Testis (tissue), 3 donors: ENCODE results near the gene PCDHA6. TPM values are rescaled to one million over a fixed set of nuclear protein-coding genes. Genes with fewer than 3 reads are reported as not detected.
"Not testable (repeated sequence)": the region's sequence is repeated elsewhere in the genome, so short reads cannot be mapped to it uniquely, and the experiment has no call there.

Source experiments
- DNase-seq: peaks from one replicate; pipeline ENCODE4 v3.0.0-alpha.2; 2019
- H3K27ac ChIP-seq, 2 donors: fragments of 200-600 bp; sonication (generic); one replicate each; pipeline ENCODE4 v1.5.1; 2019
- H3K27me3 ChIP-seq: fragments of 200-600 bp; sonication (generic); one replicate; pipeline ENCODE4 v1.5.1; 2019
- H3K36me3 ChIP-seq: fragments of 200-600 bp; sonication (generic); one replicate; pipeline ENCODE4 v1.5.1; 2017; ENCODE audit warnings: low read depth; ENCODE audit errors: missing control alignments
- H3K4me1 ChIP-seq: fragments of 200-600 bp; sonication (generic); one replicate; pipeline ENCODE4 v1.5.1; 2019
- H3K4me3 ChIP-seq, 2 donors: fragments of 200-600 bp; sonication (generic); one replicate each; pipeline ENCODE4 v1.5.1; 2017 to 2019
- H3K9me3 ChIP-seq: fragments of 200-600 bp; sonication (generic); one replicate; pipeline ENCODE4 v1.5.1; 2017
- POLR2A ChIP-seq: fragments of 450-650 bp; IDR thresholded peaks from one replicate; pipeline ENCODE4 v1.6.1; 2017; ENCODE audit warnings: antibody characterized with exemption, mild to moderate bottlenecking, moderate library complexity
- WGBS, 2 donors: methylation state at CpG; one replicate each; pipeline ENCODE4 v1.1.5; 2018; 5-methylcytosine and 5-hydroxymethylcytosine counted together
- intact Hi-C: fragments of 100-400 bp; cut with DNase I; formaldehyde crosslinking; loops from one replicate; pipeline ENCODE4 v1.15.1; 2023; ENCODE audit warnings: low total_unique reads
- polyA plus RNA-seq: library from polyadenylated mRNA; stranded (reverse); fragments of 350-450 nt; fragmentation: Illumina TruSeq; extraction: RNeasy Lipid Tissue Mini Kit (QIAGEN cat#74804); gene quantifications from one replicate; pipeline ENCODE4 v1.2.3, GENCODE V29; 2014; ENCODE audit warnings: low read depth, low replicate concordance; ENCODE audit not compliant: insufficient read depth
- total RNA-seq, 2 donors: library from RNA; depleted of rRNA; stranded (reverse); fragments of >200 nt; gene quantifications; one replicate each; pipeline ENCODE4 v1.2.3, GENCODE V29; 2016
- TF ChIP-seq, protein P1 (sequence below), 3 experiments: fragments of 450-650 bp in 2 of 3; fragments of 200-600 bp in 1 of 3; sonication (generic) in 1 of 3; IDR thresholded peaks; one replicate each; pipeline ENCODE4 v1.5.1; 2016 to 2019; ENCODE audit warnings: antibody characterized with exemption in 3 of 3, mild to moderate bottlenecking in 2 of 3, moderate library complexity in 1 of 3

The PCDHA6 gene
- total and polyA plus RNA-seq, 3 donors from 2014 or later: 0.88 to 4.6 (median 2.3) TPM

DNA sequence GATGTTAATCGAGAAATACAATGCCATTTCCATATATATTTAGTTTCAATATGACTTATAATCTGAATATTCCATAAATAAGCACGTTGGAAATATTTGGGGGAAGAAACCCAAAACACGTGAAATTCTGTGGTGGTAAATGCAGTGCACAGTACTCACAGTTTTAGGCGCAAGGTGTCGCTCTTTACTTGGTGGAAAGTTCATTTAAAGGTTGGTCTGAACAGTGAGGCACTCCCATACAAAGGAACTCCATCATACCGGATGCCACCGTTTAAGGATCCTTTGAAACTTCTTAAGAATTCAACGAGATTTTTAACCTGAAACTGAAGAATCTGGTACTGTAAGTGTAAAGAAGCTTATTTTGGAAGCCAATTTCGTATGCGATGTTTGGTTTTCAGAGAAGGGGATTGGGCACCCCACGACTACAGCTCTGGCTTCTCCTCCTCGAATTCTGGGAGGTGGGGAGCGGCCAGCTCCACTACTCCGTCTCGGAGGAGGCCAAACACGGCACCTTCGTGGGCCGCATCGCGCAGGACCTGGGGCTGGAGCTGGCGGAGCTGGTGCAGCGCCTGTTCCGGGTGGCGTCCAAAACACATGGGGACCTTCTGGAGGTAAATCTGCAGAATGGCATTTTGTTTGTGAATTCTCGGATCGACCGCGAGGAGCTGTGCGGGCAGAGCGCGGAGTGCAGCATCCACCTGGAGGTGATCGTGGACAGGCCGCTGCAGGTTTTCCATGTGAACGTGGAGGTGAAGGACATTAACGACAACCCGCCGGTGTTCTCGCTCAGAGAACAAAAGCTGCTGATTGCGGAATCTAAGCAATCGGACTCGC is 41.2 kb downstream of the PCDHA6 start, which contains the start of gene PCDHA11:
Gene PCDHA11, plus strand, starts transcription at position 237 of the 834 bp plus-strand sequence. Its CDS starts 147 bp downstream, at position 384.
- Histone ChIP-seq H3K9me3 (no peaks in the 10 kb centered on the region), H3K4me1 (no peaks in the 10 kb centered on the region), H3K36me3 (no peaks in the 10 kb centered on the region), H3K27ac (no peak within 1 kb of the TSS), H3K4me3 (peak within 1 kb of the TSS in 1 of 2 donors; percentile 18), H3K27me3 (no peaks in the 10 kb centered on the region)
- WGBS, 2 donors: 9 to 12% methylated on average over 23 to 41 of the region's 41 CpGs
- intact Hi-C loops: no loop called here
- no peak for TF ChIP-seq POLR2A
- TF ChIP-seq, protein P1, sequence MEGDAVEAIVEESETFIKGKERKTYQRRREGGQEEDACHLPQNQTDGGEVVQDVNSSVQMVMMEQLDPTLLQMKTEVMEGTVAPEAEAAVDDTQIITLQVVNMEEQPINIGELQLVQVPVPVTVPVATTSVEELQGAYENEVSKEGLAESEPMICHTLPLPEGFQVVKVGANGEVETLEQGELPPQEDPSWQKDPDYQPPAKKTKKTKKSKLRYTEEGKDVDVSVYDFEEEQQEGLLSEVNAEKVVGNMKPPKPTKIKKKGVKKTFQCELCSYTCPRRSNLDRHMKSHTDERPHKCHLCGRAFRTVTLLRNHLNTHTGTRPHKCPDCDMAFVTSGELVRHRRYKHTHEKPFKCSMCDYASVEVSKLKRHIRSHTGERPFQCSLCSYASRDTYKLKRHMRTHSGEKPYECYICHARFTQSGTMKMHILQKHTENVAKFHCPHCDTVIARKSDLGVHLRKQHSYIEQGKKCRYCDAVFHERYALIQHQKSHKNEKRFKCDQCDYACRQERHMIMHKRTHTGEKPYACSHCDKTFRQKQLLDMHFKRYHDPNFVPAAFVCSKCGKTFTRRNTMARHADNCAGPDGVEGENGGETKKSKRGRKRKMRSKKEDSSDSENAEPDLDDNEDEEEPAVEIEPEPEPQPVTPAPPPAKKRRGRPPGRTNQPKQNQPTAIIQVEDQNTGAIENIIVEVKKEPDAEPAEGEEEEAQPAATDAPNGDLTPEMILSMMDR (IDR thresholded peaks at IDR 0.05): peak in 2 of 3 experiments; percentile 25 to 35
- peak; percentile 52 for DNase-seq

DNA sequence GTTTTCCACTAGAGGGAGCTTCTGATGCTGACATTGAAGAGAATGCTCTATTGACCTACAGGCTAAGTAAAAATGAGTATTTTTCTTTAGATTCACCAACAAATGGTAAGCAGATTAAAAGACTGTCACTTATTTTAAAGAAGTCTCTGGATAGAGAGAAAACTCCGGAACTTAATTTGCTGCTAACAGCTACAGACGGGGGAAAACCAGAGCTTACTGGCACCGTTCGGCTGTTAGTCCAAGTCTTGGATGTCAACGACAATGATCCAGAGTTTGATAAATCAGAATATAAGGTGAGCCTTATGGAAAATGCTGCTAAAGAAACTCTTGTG is 41.8 kb downstream of the PCDHA6 start:
- WGBS, 2 donors: 37 to 42% methylated on average over 5 of the region's 5 CpGs
- TF ChIP-seq POLR2A: no peak
- TF ChIP-seq, protein P1 (IDR thresholded peaks at IDR 0.05): no peak
- Histone ChIP-seq H3K27ac (no peak overlapping the region), H3K9me3 (no peaks in the 10 kb centered on the region), H3K4me3 (peak overlapping the region in 1 of 2 donors; percentile 18), H3K4me1 (no peaks in the 10 kb centered on the region), H3K27me3 (no peaks in the 10 kb centered on the region), H3K36me3 (no peaks in the 10 kb centered on the region)
- DNase-seq: no peak
- intact Hi-C loops: no loop called here

DNA sequence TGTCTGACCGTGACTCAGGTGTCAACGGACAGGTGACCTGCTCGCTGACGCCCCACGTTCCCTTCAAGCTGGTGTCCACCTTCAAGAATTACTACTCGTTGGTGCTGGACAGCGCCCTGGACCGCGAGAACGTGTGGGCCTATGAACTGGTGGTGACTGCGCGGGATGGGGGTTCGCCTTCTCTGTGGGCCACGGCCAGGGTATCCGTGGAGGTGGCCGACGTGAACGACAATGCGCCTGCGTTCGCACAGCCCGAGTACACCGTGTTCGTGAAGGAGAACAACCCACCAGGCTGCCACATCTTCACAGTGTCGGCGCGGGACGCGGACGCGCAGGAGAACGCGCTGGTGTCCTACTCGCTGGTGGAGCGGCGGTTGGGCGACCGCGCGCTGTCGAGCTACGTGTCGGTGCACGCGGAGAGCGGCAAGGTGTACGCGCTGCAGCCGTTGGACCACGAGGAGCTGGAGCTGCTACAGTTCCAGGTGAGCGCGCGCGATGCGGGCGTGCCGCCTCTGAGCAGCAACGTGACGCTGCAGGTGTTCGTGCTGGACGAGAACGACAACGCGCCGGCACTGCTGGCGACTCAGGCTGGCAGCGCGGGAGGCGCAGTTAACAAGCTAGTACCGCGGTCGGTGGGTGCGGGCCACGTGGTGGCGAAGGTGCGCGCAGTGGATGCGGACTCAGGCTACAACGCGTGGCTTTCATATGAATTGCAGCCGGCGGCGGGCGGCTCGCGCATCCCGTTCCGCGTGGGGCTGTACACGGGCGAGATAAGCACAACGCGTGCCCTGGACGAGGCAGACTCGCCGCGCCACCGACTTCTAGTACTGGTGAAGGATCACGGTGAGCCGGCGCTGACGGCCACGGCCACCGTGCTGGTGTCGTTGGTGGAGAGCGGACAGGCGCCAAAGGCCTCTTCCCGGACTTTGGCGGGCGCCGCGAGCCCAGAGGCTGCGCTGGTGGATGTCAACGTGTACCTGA is 42.8 kb downstream of the PCDHA6 start:
- 39 to 41% methylated on average over 14 to 71 of the region's 114 CpGs for WGBS, 2 donors
- peak; percentile 14 for DNase-seq
- no peak overlapping the region for H3K27ac ChIP-seq
- no peaks in the 10 kb centered on the region for H3K4me1 ChIP-seq
- no peaks in the 10 kb centered on the region for H3K36me3 ChIP-seq
- TF ChIP-seq POLR2A: no peak
- TF ChIP-seq, protein P1 (IDR thresholded peaks at IDR 0.05): no peak
- H3K4me3 ChIP-seq: peak overlapping the region; percentile 19 to 23
- no peaks in the 10 kb centered on the region for H3K27me3 ChIP-seq
- intact Hi-C loops: no loop called here
- no peaks in the 10 kb centered on the region for H3K9me3 ChIP-seq

DNA sequence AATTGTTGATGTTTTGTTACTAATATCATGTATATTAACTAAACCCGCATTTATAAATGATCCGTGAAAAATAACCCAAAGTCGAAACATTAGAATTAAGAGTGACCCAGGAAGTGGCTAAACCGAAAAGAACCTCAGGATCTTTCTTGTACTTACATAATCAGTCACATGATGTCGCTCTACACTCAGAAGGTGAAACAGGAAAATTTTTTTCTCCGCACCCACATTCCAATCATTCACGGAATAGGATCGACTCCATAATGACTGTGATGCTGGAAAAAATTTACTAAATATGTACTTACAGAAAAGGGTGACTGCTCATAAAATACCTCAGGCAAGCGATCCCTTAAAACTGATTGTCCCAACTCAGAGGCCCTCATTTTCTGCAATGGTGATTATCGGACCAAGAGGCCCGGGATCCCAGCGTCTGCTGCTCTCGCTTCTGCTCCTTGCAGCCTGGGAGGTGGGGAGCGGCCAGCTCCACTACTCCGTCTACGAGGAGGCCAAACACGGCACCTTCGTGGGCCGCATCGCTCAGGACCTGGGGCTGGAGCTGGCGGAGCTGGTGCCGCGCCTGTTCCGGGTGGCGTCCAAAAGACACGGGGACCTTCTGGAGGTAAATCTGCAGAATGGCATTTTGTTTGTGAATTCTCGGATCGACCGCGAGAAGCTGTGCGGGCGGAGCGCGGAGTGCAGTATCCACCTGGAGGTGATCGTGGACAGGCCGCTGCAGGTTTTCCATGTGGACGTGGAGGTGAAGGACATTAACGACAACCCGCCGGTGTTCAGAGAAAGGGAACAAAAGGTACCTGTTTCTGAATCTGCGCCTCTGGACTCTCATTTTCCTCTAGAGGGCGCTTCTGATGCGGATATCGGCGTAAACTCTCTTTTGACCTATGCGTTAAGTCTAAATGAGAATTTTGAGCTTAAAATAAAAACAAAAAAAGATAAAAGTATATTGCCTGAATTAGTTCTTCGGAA is 47.6 kb downstream of the PCDHA6 start, which contains the start of gene PCDHA12:
Gene PCDHA12, plus strand, starts transcription at position 224 of the 981 bp plus-strand sequence. Its CDS starts 165 bp downstream, at position 389.
- H3K4me1 ChIP-seq: no peaks in the 10 kb centered on the region
- WGBS, 2 donors: 12 to 14% methylated on average over 47 of the region's 47 CpGs
- no peaks in the 10 kb centered on the region for H3K27me3 ChIP-seq
- no peak within 1 kb of the TSS for H3K27ac ChIP-seq
- no peaks in the 10 kb centered on the region for H3K9me3 ChIP-seq
- H3K4me3 ChIP-seq: peak within 1 kb of the TSS in 1 of 2 donors; percentile 51
- intact Hi-C loops: no loop called here
- TF ChIP-seq POLR2A: no peak
- TF ChIP-seq, protein P1 (IDR thresholded peaks at IDR 0.05): peak in 2 of 3 experiments; percentile 27 to 28
- no peaks in the 10 kb centered on the region for H3K36me3 ChIP-seq
- DNase-seq: no peak

DNA sequence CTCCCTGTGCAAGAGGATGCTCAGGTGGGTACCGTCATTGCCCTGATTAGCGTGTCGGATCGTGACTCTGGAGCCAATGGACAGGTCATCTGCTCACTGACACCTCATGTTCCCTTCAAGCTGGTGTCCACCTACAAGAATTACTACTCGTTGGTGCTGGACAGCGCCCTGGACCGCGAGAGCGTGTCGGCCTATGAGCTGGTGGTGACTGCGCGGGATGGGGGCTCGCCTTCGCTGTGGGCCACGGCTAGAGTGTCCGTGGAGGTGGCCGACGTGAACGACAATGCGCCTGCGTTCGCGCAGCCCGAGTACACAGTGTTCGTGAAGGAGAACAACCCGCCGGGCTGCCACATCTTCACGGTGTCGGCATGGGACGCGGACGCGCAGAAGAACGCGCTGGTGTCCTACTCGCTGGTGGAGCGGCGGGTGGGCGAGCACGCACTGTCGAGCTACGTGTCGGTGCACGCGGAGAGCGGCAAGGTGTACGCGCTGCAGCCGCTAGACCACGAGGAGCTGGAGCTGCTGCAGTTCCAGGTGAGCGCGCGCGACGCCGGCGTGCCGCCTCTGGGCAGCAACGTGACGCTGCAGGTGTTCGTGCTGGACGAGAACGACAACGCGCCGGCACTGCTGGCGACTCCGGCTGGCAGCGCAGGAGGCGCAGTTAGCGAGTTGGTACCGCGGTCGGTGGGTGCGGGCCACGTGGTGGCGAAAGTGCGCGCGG is 48.9 kb downstream of the PCDHA6 start:
- H3K36me3 ChIP-seq, H3K27me3 ChIP-seq, intact Hi-C loops, H3K27ac ChIP-seq, DNase-seq, H3K9me3 ChIP-seq, H3K4me1 ChIP-seq: not testable (repeated sequence)
- peak overlapping the region; percentile 16 to 51 for H3K4me3 ChIP-seq
- 33 to 39% methylated on average over 13 to 74 of the region's 80 CpGs for WGBS, 2 donors
